GM23338 (cell line): ENCODE results near the gene BIRC5. TPM values are rescaled to one million over a fixed set of nuclear protein-coding genes. Genes with fewer than 3 reads are reported as not detected.

Experiments
- ATAC-seq: fragments of 200-7000 bp; cut with Tn5 transposase; 3 replicates; pipeline ENCODE4 v1.9.1; 2020
- DNase-seq: peaks from one replicate; pipeline ENCODE4 v3.0.0-alpha.2; 2015; ENCODE audit warnings: low spot score
- H2AFZ ChIP-seq: fragments of 200-600 bp; sonication (generic); 2 replicates; pipeline ENCODE4 v1.8.0; 2016; ENCODE audit warnings: antibody characterized with exemption, mild to moderate bottlenecking, moderate library complexity
- H3F3A ChIP-seq: fragments of 200-600 bp; sonication (generic); replicated peaks from 2 replicates; pipeline ENCODE4 v1.8.0; 2017; ENCODE audit warnings: antibody characterized with exemption, mixed run types, low read depth
- H3K27ac ChIP-seq: fragments of 200-600 bp; sonication (generic); 2 replicates; pipeline ENCODE4 v1.6.1; 2016; ENCODE audit warnings: low read depth
- H3K27me3 ChIP-seq: fragments of 200-600 bp; sonication (generic); 2 replicates; pipeline ENCODE4 v1.8.0; 2016; ENCODE audit warnings: mild to moderate bottlenecking, mixed run types, moderate library complexity; ENCODE audit not compliant: insufficient read depth
- H3K36me3 ChIP-seq: fragments of 200-600 bp; sonication (generic); 2 replicates; pipeline ENCODE4 v1.8.0; 2016; ENCODE audit warnings: mild to moderate bottlenecking; ENCODE audit not compliant: insufficient read depth
- H3K4me1 ChIP-seq: fragments of 200-600 bp; sonication (generic); 2 replicates; pipeline ENCODE4 v1.8.0; 2016; ENCODE audit warnings: mild to moderate bottlenecking, moderate library complexity; ENCODE audit not compliant: insufficient read depth
- H3K4me2 ChIP-seq: fragments of 200-600 bp; sonication (generic); 2 replicates; pipeline ENCODE4 v1.7.1; 2017; ENCODE audit warnings: mixed run types
- H3K4me3 ChIP-seq: fragments of 200-600 bp; sonication (generic); 2 replicates; pipeline ENCODE4 v1.6.1; 2016; ENCODE audit warnings: mixed run types
- H3K79me2 ChIP-seq: fragments of 200-600 bp; sonication (generic); replicated peaks from 2 replicates; pipeline ENCODE4 v1.8.0; 2017; ENCODE audit warnings: mild to moderate bottlenecking; ENCODE audit not compliant: insufficient read depth
- H3K9me2 ChIP-seq: fragments of 200-600 bp; sonication (generic); 2 replicates; pipeline ENCODE4 v1.8.0; 2017; ENCODE audit not compliant: insufficient read depth
- H4K20me1 ChIP-seq: fragments of 200-600 bp; sonication (generic); replicated peaks from 2 replicates; pipeline ENCODE4 v1.8.0; 2017; ENCODE audit warnings: mild to moderate bottlenecking; ENCODE audit not compliant: insufficient read depth
- H3K27ac Mint-ChIP-seq: 2 replicates; pipeline ENCODE4 v1.8.0; 2020; ENCODE audit warnings: inconsistent platforms, mild to moderate bottlenecking, moderate library complexity, mixed read lengths
- H3K27me3 Mint-ChIP-seq: 3 replicates; pipeline ENCODE4 v1.8.0; 2022; ENCODE audit warnings: low read depth, mild to moderate bottlenecking, moderate library complexity, mixed read lengths, inconsistent platforms; ENCODE audit not compliant: insufficient read depth, poor library complexity
- H3K36me3 Mint-ChIP-seq: 3 replicates; pipeline ENCODE4 v1.8.0; 2021; ENCODE audit warnings: low read depth, mild to moderate bottlenecking, inconsistent platforms, moderate library complexity, mixed read lengths
- H3K4me1 Mint-ChIP-seq: 3 replicates; pipeline ENCODE4 v1.8.0; 2020; ENCODE audit warnings: mild to moderate bottlenecking, inconsistent platforms, mixed read lengths
- H3K4me3 Mint-ChIP-seq: 3 replicates; pipeline ENCODE4 v1.8.0; 2021; ENCODE audit warnings: moderate library complexity, mild to moderate bottlenecking, inconsistent platforms, mixed read lengths
- H3K9me3 Mint-ChIP-seq: 3 replicates; pipeline ENCODE4 v1.8.0; 2020; ENCODE audit warnings: moderate library complexity, mild to moderate bottlenecking, inconsistent platforms, mixed read lengths
- CREB1 ChIP-seq: fragments of 250-450 bp; sonication (Bioruptor Pico); IDR thresholded peaks from 2 replicates; pipeline ENCODE4 v1.5.0; 2020; ENCODE audit warnings: low read depth, mild to moderate bottlenecking, moderate library complexity
- EZH2 ChIP-seq: fragments of 200-600 bp; sonication (generic); IDR thresholded peaks from one replicate; pipeline ENCODE4 v1.8.0; 2017; ENCODE audit warnings: antibody characterized with exemption, mild to moderate bottlenecking, low read depth; ENCODE audit not compliant: unreplicated experiment
- EZH2phosphoT487 ChIP-seq: fragments of 200-600 bp; sonication (generic); IDR thresholded peaks from one replicate; pipeline ENCODE4 v1.8.1; 2018; ENCODE audit warnings: antibody characterized with exemption; ENCODE audit not compliant: unreplicated experiment
- NANOG ChIP-seq: IDR thresholded peaks from 2 replicates; pipeline ENCODE4 v1.6.1; 2016; ENCODE audit warnings: antibody characterized with exemption, borderline replicate concordance
- POLR2AphosphoS5 ChIP-seq: IDR thresholded peaks from 2 replicates; pipeline ENCODE4 v1.6.1; 2016; ENCODE audit warnings: antibody characterized with exemption, low read depth
- STAT1 ChIP-seq: IDR thresholded peaks from one replicate; pipeline ENCODE4 v1.6.1; 2016; ENCODE audit warnings: antibody characterized with exemption; ENCODE audit not compliant: unreplicated experiment
- ZNF114 ChIP-seq: fragments of 250-450 bp; sonication (Bioruptor Pico); IDR thresholded peaks from 2 replicates; pipeline ENCODE4 v1.5.0; 2020; ENCODE audit warnings: mild to moderate bottlenecking, moderate library complexity
- ZNF331 ChIP-seq: fragments of 250-450 bp; sonication (Bioruptor Pico); IDR thresholded peaks from 2 replicates; pipeline ENCODE4 v1.5.0; 2020; ENCODE audit warnings: low read depth, mild to moderate bottlenecking, moderate library complexity
- ZNF462 ChIP-seq: fragments of 250-450 bp; sonication (Bioruptor Pico); IDR thresholded peaks from 2 replicates; pipeline ENCODE4 v1.5.0; 2020; ENCODE audit warnings: mild to moderate bottlenecking, moderate library complexity
- polyA plus RNA-seq: library from polyadenylated mRNA; unstranded; fragments of >200 nt; fragmentation: Nextera tagmentation; extraction: Ambion mirVana; gene quantifications from 2 replicates; pipeline ENCODE4 v1.2.1, GENCODE V29; 2016
- total RNA-seq: library from RNA; depleted of rRNA; stranded (reverse); fragments of >200 nt; shearing (Covaris generic); gene quantifications from 2 replicates; pipeline ENCODE4 v1.2.3, GENCODE V29; 2014
- TF ChIP-seq, protein P1 (sequence below): IDR thresholded peaks from 2 replicates; pipeline ENCODE4 v1.6.1; 2016; ENCODE audit warnings: antibody characterized with exemption
- TF ChIP-seq, protein P2 (sequence below): IDR thresholded peaks from one replicate; pipeline ENCODE4 v1.6.1; 2018; ENCODE audit warnings: antibody characterized with exemption; ENCODE audit not compliant: unreplicated experiment

The BIRC5 gene
- total and polyA plus RNA-seq, 2 experiments from 2014 or later, result 89.7 to 111 TPM

DNA sequence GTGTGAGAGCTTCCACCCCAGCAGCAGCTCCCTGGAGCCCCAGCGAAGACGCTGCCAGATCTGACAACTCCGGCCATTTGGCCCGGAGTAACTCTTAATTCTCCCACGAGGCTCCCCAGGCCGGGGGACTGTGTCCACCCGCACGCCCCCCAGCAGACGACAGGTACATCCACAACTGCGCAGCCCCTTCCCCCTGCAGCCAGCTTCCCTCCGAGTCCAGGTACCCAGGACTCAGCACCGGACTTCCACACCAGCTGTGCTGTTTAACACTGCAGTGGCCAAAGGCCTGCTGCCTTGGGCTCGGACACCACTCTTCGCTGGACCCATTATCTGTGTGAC is 38.4 kb upstream of the BIRC5 start:
- Histone ChIP-seq H3F3A (peaks cover 13% of the 10 kb centered on the region; the same call in 1 of the 2 replicates), H3K9me2 (no peaks in the 10 kb centered on the region), H3K36me3 (peaks cover 21% of the 10 kb centered on the region), H3K4me3 (no peak overlapping the region), H2AFZ (no peak overlapping the region), H3K27me3 (no peaks in the 10 kb centered on the region), H4K20me1 (peaks cover 16% of the 10 kb centered on the region), H3K79me2 (0 out of 2 replicates have a peak, but pooled peaks cover 3% of the 10 kb centered on the region), H3K4me1 (peaks cover 16% of the 10 kb centered on the region), H3K4me2 (no peak overlapping the region), H3K27ac (peak overlapping the region; percentile 59; the same call in 1 of the 2 replicates)
- DNase-seq (no peak), ATAC-seq (no peak)
- Mint-ChIP-seq H3K4me1 (peaks cover 50% of the 10 kb centered on the region), H3K27me3 (peaks cover 28% of the 10 kb centered on the region), H3K27ac (peak overlapping the region; percentile 65; the same call in 1 of the 2 replicates), H3K9me3 (no peaks in the 10 kb centered on the region; the same call in 1 of the 3 replicates), H3K4me3 (no peak overlapping the region; the same call in 2 of the 3 replicates), H3K36me3 (peaks cover 78% of the 10 kb centered on the region)
- TF ChIP-seq ZNF114 (CRISPR knock-in tag), result no peak
- no peak for TF ChIP-seq ZNF331

DNA sequence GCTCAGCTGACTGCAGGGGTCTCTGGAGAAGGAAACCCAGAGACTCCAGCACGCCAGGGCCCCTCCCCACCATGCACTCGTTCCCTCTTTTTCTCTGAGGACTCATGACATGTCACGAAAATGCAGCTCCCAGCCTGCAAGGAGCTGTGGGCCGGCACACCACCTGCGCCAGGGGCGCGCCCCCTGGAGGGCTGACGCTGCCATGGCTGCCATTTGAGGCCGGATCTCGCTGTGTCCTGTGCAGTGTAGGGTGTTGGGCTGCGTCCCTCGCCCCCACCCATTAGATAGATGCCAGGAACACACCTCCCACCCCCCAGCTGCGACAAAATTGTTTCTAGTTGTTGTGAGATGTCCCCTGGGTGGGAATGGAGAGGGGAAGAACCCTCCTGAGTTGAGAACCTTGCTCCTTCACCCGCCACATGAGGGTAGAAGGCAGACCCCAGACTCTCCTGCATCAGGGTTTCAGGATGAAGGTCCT is 37.5 kb upstream of the BIRC5 start:
- Histone ChIP-seq H3K27me3 (no peaks in the 10 kb centered on the region), H3K9me2 (no peaks in the 10 kb centered on the region), H4K20me1 (peaks cover 18% of the 10 kb centered on the region), H3K4me3 (no peak overlapping the region), H3K79me2 (0 out of 2 replicates have a peak, but pooled peaks cover 4% of the 10 kb centered on the region), H3K36me3 (peaks cover 29% of the 10 kb centered on the region), H3F3A (peaks cover 16% of the 10 kb centered on the region; the same call in 1 of the 2 replicates), H3K4me1 (peaks cover 14% of the 10 kb centered on the region), H2AFZ (no peak overlapping the region), H3K4me2 (no peak overlapping the region), H3K27ac (no peak overlapping the region)
- peaks cover 87% of the 10 kb centered on the region for H3K36me3 Mint-ChIP-seq
- no peak overlapping the region for H3K4me3 Mint-ChIP-seq
- H3K9me3 Mint-ChIP-seq, result no peaks in the 10 kb centered on the region; the same call in 1 of the 3 replicates
- peak overlapping the region; percentile 65; the same call in 1 of the 2 replicates for H3K27ac Mint-ChIP-seq
- H3K4me1 Mint-ChIP-seq, result peaks cover 46% of the 10 kb centered on the region
- ATAC-seq (peak; percentile 76), DNase-seq (peak; percentile 86)
- peaks cover 23% of the 10 kb centered on the region for H3K27me3 Mint-ChIP-seq
- TF ChIP-seq, protein P1, sequence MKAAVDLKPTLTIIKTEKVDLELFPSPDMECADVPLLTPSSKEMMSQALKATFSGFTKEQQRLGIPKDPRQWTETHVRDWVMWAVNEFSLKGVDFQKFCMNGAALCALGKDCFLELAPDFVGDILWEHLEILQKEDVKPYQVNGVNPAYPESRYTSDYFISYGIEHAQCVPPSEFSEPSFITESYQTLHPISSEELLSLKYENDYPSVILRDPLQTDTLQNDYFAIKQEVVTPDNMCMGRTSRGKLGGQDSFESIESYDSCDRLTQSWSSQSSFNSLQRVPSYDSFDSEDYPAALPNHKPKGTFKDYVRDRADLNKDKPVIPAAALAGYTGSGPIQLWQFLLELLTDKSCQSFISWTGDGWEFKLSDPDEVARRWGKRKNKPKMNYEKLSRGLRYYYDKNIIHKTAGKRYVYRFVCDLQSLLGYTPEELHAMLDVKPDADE, result no peak
- no peak for TF ChIP-seq NANOG
- TF ChIP-seq, protein P2, sequence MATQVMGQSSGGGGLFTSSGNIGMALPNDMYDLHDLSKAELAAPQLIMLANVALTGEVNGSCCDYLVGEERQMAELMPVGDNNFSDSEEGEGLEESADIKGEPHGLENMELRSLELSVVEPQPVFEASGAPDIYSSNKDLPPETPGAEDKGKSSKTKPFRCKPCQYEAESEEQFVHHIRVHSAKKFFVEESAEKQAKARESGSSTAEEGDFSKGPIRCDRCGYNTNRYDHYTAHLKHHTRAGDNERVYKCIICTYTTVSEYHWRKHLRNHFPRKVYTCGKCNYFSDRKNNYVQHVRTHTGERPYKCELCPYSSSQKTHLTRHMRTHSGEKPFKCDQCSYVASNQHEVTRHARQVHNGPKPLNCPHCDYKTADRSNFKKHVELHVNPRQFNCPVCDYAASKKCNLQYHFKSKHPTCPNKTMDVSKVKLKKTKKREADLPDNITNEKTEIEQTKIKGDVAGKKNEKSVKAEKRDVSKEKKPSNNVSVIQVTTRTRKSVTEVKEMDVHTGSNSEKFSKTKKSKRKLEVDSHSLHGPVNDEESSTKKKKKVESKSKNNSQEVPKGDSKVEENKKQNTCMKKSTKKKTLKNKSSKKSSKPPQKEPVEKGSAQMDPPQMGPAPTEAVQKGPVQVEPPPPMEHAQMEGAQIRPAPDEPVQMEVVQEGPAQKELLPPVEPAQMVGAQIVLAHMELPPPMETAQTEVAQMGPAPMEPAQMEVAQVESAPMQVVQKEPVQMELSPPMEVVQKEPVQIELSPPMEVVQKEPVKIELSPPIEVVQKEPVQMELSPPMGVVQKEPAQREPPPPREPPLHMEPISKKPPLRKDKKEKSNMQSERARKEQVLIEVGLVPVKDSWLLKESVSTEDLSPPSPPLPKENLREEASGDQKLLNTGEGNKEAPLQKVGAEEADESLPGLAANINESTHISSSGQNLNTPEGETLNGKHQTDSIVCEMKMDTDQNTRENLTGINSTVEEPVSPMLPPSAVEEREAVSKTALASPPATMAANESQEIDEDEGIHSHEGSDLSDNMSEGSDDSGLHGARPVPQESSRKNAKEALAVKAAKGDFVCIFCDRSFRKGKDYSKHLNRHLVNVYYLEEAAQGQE, result no peak
- no peak for TF ChIP-seq ZNF462
- TF ChIP-seq CREB1 (CRISPR knock-in tag), result 0 out of 2 replicates have a peak, but pooled peaks have one; percentile 17
- TF ChIP-seq ZNF331, result no peak
- TF ChIP-seq EZH2phosphoT487, result no peak
- TF ChIP-seq STAT1, result no peak
- TF ChIP-seq EZH2, result no peak
- peak; percentile 27; the same call in 1 of the 2 replicates for TF ChIP-seq POLR2AphosphoS5
